H1 (cell line): ENCODE results near the gene MYO16. TPM values are rescaled to one million over a fixed set of nuclear protein-coding genes. Genes with fewer than 3 reads are reported as not detected.

Source experiments
- CTCF ChIA-PET: fragments of 300-600 bp; sonication (Branson Sonifier 250); formaldehyde crosslinking; loops from one replicate; lab custom pipeline; 2021; ENCODE audit not compliant: partially characterized antibody; lab: Charles Lee
- POLR2A ChIA-PET: fragments of 300-600 bp; sonication (Branson Sonifier 250); formaldehyde crosslinking; loops from one replicate; lab custom pipeline; 2021; ENCODE audit warnings: inconsistent platforms; ENCODE audit not compliant: partially characterized antibody; lab: Charles Lee
- DNase-seq, 2 experiments: peaks; one replicate each; pipeline versions ENCODE4 v3.0.0 to v3.0.0-alpha.2; 2010 to 2022; ENCODE audit warnings: low spot score in 2 of 2, low read depth in 1 of 2, mixed read lengths in 1 of 2
- FAIRE-seq: peaks from 2 replicates; lab custom pipeline; 2011; peaks lifted over from hg19 to GRCh38; lab: Jason Lieb, UNC
- H2AFZ ChIP-seq: 2 replicates; pipeline ENCODE4 v1.8.1; 2012; ENCODE audit warnings: low read length, inconsistent platforms
- H2AK5ac ChIP-seq: 2 replicates; pipeline ENCODE4 v1.6.1; 2013; ENCODE audit warnings: low read depth, low read length
- H2BK120ac ChIP-seq: replicated peaks from 2 replicates; pipeline ENCODE3; 2013; ENCODE audit warnings: low read depth, low read length, inconsistent platforms
- H2BK12ac ChIP-seq: 2 replicates; pipeline ENCODE4 v1.6.1; 2013; ENCODE audit warnings: low read depth, low read length
- H2BK15ac ChIP-seq: 2 replicates; pipeline ENCODE4 v1.6.1; 2013; ENCODE audit warnings: low read length
- H2BK20ac ChIP-seq: 2 replicates; pipeline ENCODE4 v1.6.1; 2013; ENCODE audit warnings: low read length
- H2BK5ac ChIP-seq: 2 replicates; pipeline ENCODE4 v1.6.1; 2013; ENCODE audit warnings: low read depth, low read length
- H3K14ac ChIP-seq: 2 replicates; pipeline ENCODE4 v1.6.1; 2013; ENCODE audit warnings: inconsistent platforms; ENCODE audit not compliant: insufficient read length
- H3K18ac ChIP-seq: 2 replicates; pipeline ENCODE4 v1.6.1; 2013; ENCODE audit warnings: low read length; ENCODE audit errors: extremely low read depth
- H3K23ac ChIP-seq: 2 replicates; pipeline ENCODE4 v1.6.1; 2013; ENCODE audit warnings: inconsistent platforms; ENCODE audit not compliant: insufficient read length
- H3K23me2 ChIP-seq: 2 replicates; pipeline ENCODE4 v1.6.1; 2013; ENCODE audit warnings: low read depth, low read length
- H3K27ac ChIP-seq: 2 replicates; pipeline ENCODE4 v1.6.1; 2011; ENCODE audit warnings: low read depth, low read length, inconsistent platforms
- H3K27me3 ChIP-seq, 4 experiments: replicated peaks in 1 of 4; 1 replicate in 1 of 4; 2 replicates in 3 of 4; pipeline versions ENCODE4 v1.6.1 to v1.8.1; 2011 to 2013; ENCODE audit warnings: low read length in 3 of 4, mild to moderate bottlenecking in 3 of 4, inconsistent platforms in 2 of 4, mixed read lengths in 2 of 4, moderate library complexity in 1 of 4; ENCODE audit not compliant: control insufficient read depth in 3 of 4, insufficient read depth in 3 of 4; ENCODE audit errors: extremely low read depth in 1 of 4
- H3K36me3 ChIP-seq, 4 experiments: 2 replicates each; pipeline versions ENCODE4 v1.6.1 to v1.8.1; 2011 to 2013; ENCODE audit warnings: mild to moderate bottlenecking in 4 of 4, low read length in 3 of 4, moderate library complexity in 2 of 4, control low read depth in 1 of 4, inconsistent platforms in 1 of 4; ENCODE audit not compliant: insufficient read depth in 4 of 4, control insufficient read depth in 2 of 4
- H3K4ac ChIP-seq: replicated peaks from 2 replicates; pipeline ENCODE3; 2013; ENCODE audit warnings: low read length, low read depth, mixed read lengths, inconsistent platforms; ENCODE audit not compliant: insufficient read length
- H3K4me1 ChIP-seq, 4 experiments: replicated peaks in 1 of 4; 1 replicate in 1 of 4; 2 replicates in 3 of 4; pipeline versions ENCODE4 v1.6.1 to v1.8.1; 2011 to 2013; ENCODE audit warnings: low read length in 3 of 4, inconsistent platforms in 2 of 4, mixed read lengths in 1 of 4; ENCODE audit not compliant: insufficient read depth in 4 of 4, control insufficient read depth in 3 of 4
- H3K4me2 ChIP-seq, 2 experiments: 2 replicates each; pipeline versions ENCODE4 v1.6.1 to v1.8.1; 2011 to 2013; ENCODE audit warnings: low read depth in 2 of 2, low read length in 2 of 2, control low read depth in 1 of 2, inconsistent platforms in 1 of 2, mild to moderate bottlenecking in 1 of 2; ENCODE audit not compliant: insufficient read depth in 1 of 2
- H3K4me3 ChIP-seq, 4 experiments: fragments of 200-600, 300-600 bp in 1 of 4; sonication (generic), shearing (Covaris generic), sonication (Bioruptor Twin) in 1 of 4; 2 replicates each; pipeline versions ENCODE4 v1.5.1 to v1.8.1; 2011 to 2016; ENCODE audit warnings: low read length in 4 of 4, low read depth in 3 of 4, control low read depth in 2 of 4, inconsistent platforms in 2 of 4, mild to moderate bottlenecking in 2 of 4, mixed read lengths in 1 of 4, moderate library complexity in 1 of 4; ENCODE audit not compliant: insufficient read depth in 2 of 4; ENCODE audit errors: extremely low read depth in 1 of 4
- H3K56ac ChIP-seq: replicated peaks from 2 replicates; pipeline ENCODE3; 2013; ENCODE audit warnings: low read depth, mild to moderate bottlenecking, mixed read lengths, low read length, inconsistent platforms; ENCODE audit not compliant: insufficient read length
- H3K79me1 ChIP-seq: 2 replicates; pipeline ENCODE4 v1.6.1; 2013; ENCODE audit warnings: low read depth, low read length, control low read depth
- H3K79me2 ChIP-seq, 2 experiments: 2 replicates each; pipeline versions ENCODE4 v1.6.1 to v1.8.1; 2012 to 2013; ENCODE audit warnings: low read length in 2 of 2, mild to moderate bottlenecking in 2 of 2, inconsistent platforms in 1 of 2; ENCODE audit not compliant: insufficient read depth in 2 of 2, control insufficient read depth in 1 of 2
- H3K9ac ChIP-seq, 4 experiments: replicated peaks in 1 of 4; 1 replicate in 1 of 4; 2 replicates in 3 of 4; pipeline versions ENCODE4 v1.6.1 to v1.8.1; 2011 to 2013; ENCODE audit warnings: low read depth in 3 of 4, low read length in 3 of 4, control low read depth in 2 of 4, mild to moderate bottlenecking in 2 of 4, moderate library complexity in 2 of 4, inconsistent platforms in 1 of 4; ENCODE audit errors: extremely low read depth in 1 of 4
- H3K9me3 ChIP-seq, 2 experiments: 2 replicates each; pipeline versions ENCODE4 v1.6.1 to v1.8.1; 2012 to 2013; ENCODE audit warnings: mild to moderate bottlenecking in 2 of 2, moderate library complexity in 2 of 2, control low read depth in 1 of 2, inconsistent platforms in 1 of 2, low read depth in 1 of 2, low read length in 1 of 2, mixed read lengths in 1 of 2; ENCODE audit not compliant: insufficient read depth in 2 of 2
- H4K20me1 ChIP-seq, 2 experiments: replicated peaks in 1 of 2; 2 replicates each; pipeline versions ENCODE3 to v1.8.1; 2011 to 2013; ENCODE audit warnings: inconsistent platforms in 2 of 2, low read length in 2 of 2, mild to moderate bottlenecking in 1 of 2; ENCODE audit not compliant: insufficient read depth in 2 of 2, control insufficient read depth in 1 of 2
- H4K5ac ChIP-seq: 2 replicates; pipeline ENCODE4 v1.6.1; 2013; ENCODE audit warnings: low read length, low read depth, mixed read lengths, inconsistent platforms; ENCODE audit not compliant: insufficient read length
- H4K8ac ChIP-seq: 2 replicates; pipeline ENCODE4 v1.8.0; 2013; ENCODE audit warnings: mild to moderate bottlenecking, moderate library complexity, low read length, inconsistent platforms; ENCODE audit not compliant: insufficient read depth; ENCODE audit errors: extremely low read depth
- H4K91ac ChIP-seq: replicated peaks from 2 replicates; pipeline ENCODE3; 2013; ENCODE audit warnings: low read length, mixed read lengths, inconsistent platforms; ENCODE audit not compliant: insufficient read length
- ATF2 ChIP-seq: IDR thresholded peaks from 2 replicates; pipeline ENCODE4 v1.6.1; 2012; ENCODE audit warnings: low read length, inconsistent platforms
- ATF3 ChIP-seq: IDR thresholded peaks from 2 replicates; pipeline ENCODE4 v1.6.1; 2011; ENCODE audit warnings: low read depth, mild to moderate bottlenecking, low read length; ENCODE audit not compliant: insufficient read depth
- CHD2 ChIP-seq: IDR thresholded peaks from 2 replicates; pipeline ENCODE4 v1.6.1; 2012; ENCODE audit warnings: low read length, improper control_type of control experiment
- GABPA ChIP-seq: IDR thresholded peaks from 2 replicates; pipeline ENCODE4 v1.6.1; 2011; ENCODE audit warnings: mild to moderate bottlenecking, low read length, moderate library complexity, borderline replicate concordance; ENCODE audit not compliant: insufficient read depth
- KDM5A ChIP-seq: fragments of 200-600 bp; IDR thresholded peaks from 2 replicates; pipeline ENCODE4 v1.7.1; 2012; ENCODE audit warnings: mild to moderate bottlenecking, low read length, inconsistent platforms, mixed read lengths
- POLR2AphosphoS5 ChIP-seq: IDR thresholded peaks from 2 replicates; pipeline ENCODE4 v1.6.1; 2011; ENCODE audit warnings: low read depth, low read length
- SIRT6 ChIP-seq: IDR thresholded peaks from one replicate; pipeline ENCODE4 v1.7.1; 2012; ENCODE audit warnings: low read length, inconsistent platforms
- SP2 ChIP-seq: IDR thresholded peaks from 2 replicates; pipeline ENCODE4 v1.6.1; 2012; ENCODE audit warnings: mild to moderate bottlenecking, low read length, inconsistent platforms
- TBP ChIP-seq: IDR thresholded peaks from 2 replicates; pipeline ENCODE4 v1.6.1; 2011; ENCODE audit warnings: low read depth, low read length, improper control_type of control experiment
- WGBS, 2 experiments: shearing (Covaris generic) in 1 of 2; methylation state at CpG; one replicate each; pipeline versions ENCODE4 v1.1.6 to v1.1.7; 2013 to 2015; ENCODE audit warnings: low lambda C conversion rate in 2 of 2, mixed read lengths in 2 of 2, inconsistent platforms in 1 of 2, low coverage in 1 of 2, missing lambda C conversion rate in 1 of 2; ENCODE audit not compliant: insufficient replicate concordance in 2 of 2, insufficient coverage in 1 of 2, insufficient read length in 1 of 2; ENCODE audit errors: extremely low coverage in 1 of 2, missing lambda C conversion rate in 1 of 2; 5-methylcytosine and 5-hydroxymethylcytosine counted together
- polyA plus RNA-seq, 7 experiments: library from polyadenylated mRNA; depleted of rRNA in 3 of 7; stranded (reverse) in 5 of 7; unstranded in 2 of 7; fragments of >200 nt in 5 of 7; fragments of 200-250 nt in 2 of 7; gene quantifications; 1 replicate in 5 of 7; 2 replicates in 1 of 7; 4 replicates in 1 of 7; pipeline versions ENCODE4 v1.2.1 to v1.2.3, GENCODE V29; 2011 to 2013; ENCODE audit warnings: missing spikeins in 2 of 7, mixed read lengths in 2 of 7
- total RNA-seq: library from RNA; stranded (reverse); fragmentation: NEBNext Ultra II Directional; extraction: Animal tissue kit (Norgen Biotek cat#: 25700); gene quantifications from 2 replicates; pipeline ENCODE4 v1.2.1, GENCODE V29; 2021

Gene MYO16
- total and polyA plus RNA-seq, 2 of the 8 experiments (the other 6 are each of a cell fraction or from before 2014, with no cell fraction given), result 0.02 to 0.22 TPM

- H2BK12ac ChIP-seq, result no peak overlapping the region
- H3K27me3 ChIP-seq, result no peaks in the 10 kb centered on the region
- no peak overlapping the region for H3K4me2 ChIP-seq
- H3K27ac ChIP-seq, result no peak overlapping the region
- H2BK120ac ChIP-seq, result no peak overlapping the region
- H2BK15ac ChIP-seq, result no peak overlapping the region
- no peak overlapping the region for H4K8ac ChIP-seq
- H2BK5ac ChIP-seq, result no peak overlapping the region
- no peak for DNase-seq
- no peaks in the 10 kb centered on the region for H3K36me3 ChIP-seq
- H3K14ac ChIP-seq, result no peak overlapping the region
- H4K20me1 ChIP-seq, result no peaks in the 10 kb centered on the region
- FAIRE-seq, result no peak
- H3K4me3 ChIP-seq, result no peak overlapping the region
- ChIA-PET CTCF (interaction anchor here (1.3 to 1.6 kb wide), 2 partner anchors 11 to 334 kb away, joined by 3 read pairs; no protein-coding TSS in a partner anchor), POLR2A (no interaction called here)
- no peaks in the 10 kb centered on the region for H3K79me1 ChIP-seq
- H2AK5ac ChIP-seq, result no peak overlapping the region
- no peak overlapping the region for H2BK20ac ChIP-seq
- no peak overlapping the region for H3K56ac ChIP-seq
- no peak overlapping the region for H3K18ac ChIP-seq
- no peaks in the 10 kb centered on the region for H3K79me2 ChIP-seq
- no peaks in the 10 kb centered on the region for H3K23me2 ChIP-seq
- H4K5ac ChIP-seq, result no peak overlapping the region
- no peak overlapping the region for H2AFZ ChIP-seq
- H3K23ac ChIP-seq, result no peak overlapping the region
- H3K9ac ChIP-seq, result no peak overlapping the region
- no peaks in the 10 kb centered on the region for H3K9me3 ChIP-seq
- no peaks in the 10 kb centered on the region for H3K4me1 ChIP-seq
- WGBS, 2 experiments, result 97% methylated on average over 4 of the region's 4 CpGs; no CpG with 5 or more reads in 1 of the 2 experiments
- TF ChIP-seq SIRT6, result no peak
- no peak for TF ChIP-seq GABPA
- TF ChIP-seq SP2, result no peak
- TF ChIP-seq POLR2AphosphoS5, result no peak
- no peak for TF ChIP-seq ATF3
- no peak for TF ChIP-seq CHD2
- TF ChIP-seq KDM5A, result no peak
- TF ChIP-seq ATF2, result no peak
- TF ChIP-seq TBP, result no peak
- H4K91ac ChIP-seq, result no peak overlapping the region
- no peak overlapping the region for H3K4ac ChIP-seq
These were observed 27.3 kb downstream of the MYO16 start for GRCh38 chr13:108656742-108657141.
